Activated naive CD4-positive, alpha-beta T cell treated with anti-CD3 and anti-CD28 coated beads for 36 hours (primary cell): ENCODE results near the gene ARHGAP4. TPM values are rescaled to one million over a fixed set of nuclear protein-coding genes. Genes with fewer than 3 reads are reported as not detected.

Experiments
- CTCF ChIA-PET: fragments of 350-600 bp; sonication (Branson Sonifier 250); formaldehyde crosslinking; loops from one replicate; lab custom pipeline; 2021; ENCODE audit warnings: antibody characterized with exemption; lab: Charles Lee
- DNase-seq: peaks from one replicate; pipeline ENCODE4 v3.0.0-alpha.2; 2020
- H3K27ac Mint-ChIP-seq: one replicate; pipeline ENCODE4 v1.8.0; 2021; ENCODE audit warnings: mild to moderate bottlenecking, mixed read lengths
- H3K27me3 Mint-ChIP-seq: one replicate; pipeline ENCODE4 v1.8.0; 2021; ENCODE audit warnings: low read depth, mixed read lengths
- H3K36me3 Mint-ChIP-seq: one replicate; pipeline ENCODE4 v1.8.0; 2021; ENCODE audit warnings: low read depth, mixed read lengths
- H3K4me1 Mint-ChIP-seq: one replicate; pipeline ENCODE4 v1.8.0; 2021; ENCODE audit warnings: low read depth, mixed read lengths
- H3K4me3 Mint-ChIP-seq: one replicate; pipeline ENCODE4 v1.8.0; 2021; ENCODE audit warnings: mild to moderate bottlenecking, moderate library complexity, mixed read lengths
- H3K9me3 Mint-ChIP-seq: one replicate; pipeline ENCODE4 v1.8.0; 2021; ENCODE audit warnings: mixed read lengths
- intact Hi-C: fragments of 100-400 bp; cut with micrococcal nuclease; formaldehyde crosslinking; loops from one replicate; pipeline ENCODE4 v1.15.1; 2023
- total RNA-seq, 2 experiments: library from RNA; stranded (reverse); gene quantifications; one replicate each; pipeline ENCODE4 v1.2.3, GENCODE V29; 2021

The ARHGAP4 gene
- total RNA-seq, 2 experiments from 2014 or later = 154 to 161 TPM

GRCh38 chrX:153960786-153961185 lies 34.7 kb upstream of the ARHGAP4 start:
- Mint-ChIP-seq H3K4me3 (no peak overlapping the region), H3K27me3 (no peaks in the 10 kb centered on the region), H3K27ac (peak overlapping the region; percentile 46), H3K9me3 (no peaks in the 10 kb centered on the region), H3K4me1 (peaks cover 4% of the 10 kb centered on the region), H3K36me3 (peaks cover 15% of the 10 kb centered on the region)
- intact Hi-C loops = no loop called here
- DNase-seq = no peak
- CTCF ChIA-PET = no interaction called here

DNA sequence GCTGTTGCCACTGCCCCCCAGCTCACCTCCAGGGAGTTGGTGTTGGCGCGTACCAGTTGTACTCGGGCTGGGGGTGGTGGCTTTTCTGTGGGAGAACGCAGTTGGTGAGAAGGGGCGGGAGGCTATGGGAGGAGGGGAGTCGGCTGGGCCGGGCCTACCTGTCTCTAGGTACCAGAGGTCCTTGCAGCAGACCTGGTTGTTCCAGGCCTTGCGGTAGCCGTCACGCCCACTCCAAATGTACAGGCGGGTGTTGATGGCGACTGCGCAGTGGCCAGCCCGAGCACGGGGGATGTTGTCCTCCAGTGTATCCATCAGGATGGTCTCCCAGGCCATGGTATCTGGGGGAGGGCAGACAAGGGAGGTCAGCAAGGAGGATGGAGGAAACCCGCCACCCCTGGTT lies 34.0 kb upstream of the ARHGAP4 start:
- intact Hi-C loops = no loop called here

DNA sequence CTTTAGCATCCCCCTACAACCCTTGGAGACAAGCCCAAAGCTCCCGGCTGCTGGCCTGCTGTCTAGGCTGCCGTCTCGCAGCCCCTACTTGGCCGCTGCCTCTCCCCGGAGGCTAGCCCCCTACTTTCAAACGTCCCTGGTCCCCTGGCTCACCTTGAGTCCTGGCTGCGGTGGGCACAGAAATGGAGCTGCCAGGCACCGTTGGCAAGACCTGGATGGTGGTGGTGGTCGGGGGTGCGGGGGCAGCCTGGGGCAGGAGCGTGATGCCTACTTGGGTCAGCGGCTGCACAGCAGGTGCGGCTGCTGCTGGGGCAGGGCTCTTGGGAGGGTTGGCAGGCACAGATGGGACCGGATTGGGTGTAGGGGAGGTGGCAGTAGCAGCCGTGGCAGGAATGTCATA lies 33.6 kb upstream of the ARHGAP4 start:
- intact Hi-C loops = no loop called here

More for the DNA sequence above, 34.0 kb upstream of the ARHGAP4 start:
- H3K27me3 Mint-ChIP-seq = no peaks in the 10 kb centered on the region
- H3K4me1 Mint-ChIP-seq = peaks cover 6% of the 10 kb centered on the region
- H3K4me3 Mint-ChIP-seq = no peak overlapping the region
- H3K27ac Mint-ChIP-seq = no peak overlapping the region
- H3K36me3 Mint-ChIP-seq = peaks cover 17% of the 10 kb centered on the region
- CTCF ChIA-PET = no interaction called here
- no peak for DNase-seq
- no peaks in the 10 kb centered on the region for H3K9me3 Mint-ChIP-seq

DNA sequence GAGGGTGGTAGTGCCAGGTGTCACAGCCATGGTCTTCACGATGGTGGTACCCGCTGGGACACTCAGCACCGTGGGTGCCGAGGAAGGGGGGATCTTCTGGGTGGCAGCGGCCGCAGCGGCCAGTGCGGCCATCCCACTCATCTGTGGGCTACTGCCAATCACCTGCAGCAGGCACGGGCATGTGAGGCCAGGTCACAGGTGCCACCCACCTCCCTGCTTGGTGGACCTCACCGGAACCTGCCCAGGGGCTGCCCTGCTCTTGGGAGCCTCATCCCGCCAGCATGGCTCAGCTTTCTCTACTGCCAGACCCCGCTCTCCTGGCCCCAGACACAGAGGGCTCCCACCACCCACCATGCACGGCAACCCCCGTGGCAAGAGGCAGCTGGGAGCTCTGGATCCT lies 32.5 kb upstream of the ARHGAP4 start:
- DNase-seq = no peak
- Mint-ChIP-seq H3K36me3 (peaks cover 19% of the 10 kb centered on the region), H3K27me3 (no peaks in the 10 kb centered on the region), H3K4me1 (peaks cover 6% of the 10 kb centered on the region), H3K9me3 (no peaks in the 10 kb centered on the region), H3K4me3 (no peak overlapping the region), H3K27ac (no peak overlapping the region)
- CTCF ChIA-PET = no interaction called here
- intact Hi-C loops = no loop called here

More for the DNA sequence above, 33.6 kb upstream of the ARHGAP4 start:
- Mint-ChIP-seq H3K4me1 (peaks cover 2% of the 10 kb centered on the region), H3K9me3 (no peaks in the 10 kb centered on the region), H3K27ac (no peak overlapping the region), H3K36me3 (peaks cover 19% of the 10 kb centered on the region), H3K27me3 (no peaks in the 10 kb centered on the region), H3K4me3 (no peak overlapping the region)
- CTCF ChIA-PET = no interaction called here
- DNase-seq = no peak

- Mint-ChIP-seq H3K27ac (no peak overlapping the region), H3K36me3 (peaks cover 21% of the 10 kb centered on the region), H3K4me3 (no peak overlapping the region), H3K9me3 (no peaks in the 10 kb centered on the region), H3K27me3 (no peaks in the 10 kb centered on the region), H3K4me1 (peaks cover 10% of the 10 kb centered on the region)
- intact Hi-C loops = no loop called here
- DNase-seq = no peak
- CTCF ChIA-PET = interaction anchor here (0.8 kb wide), 1 partner anchor 67 kb away, joined by 3 read pairs; no protein-coding TSS in a partner anchor
These were observed 31.2 kb upstream of the ARHGAP4 start for GRCh38 chrX:153957224-153957623.

DNA sequence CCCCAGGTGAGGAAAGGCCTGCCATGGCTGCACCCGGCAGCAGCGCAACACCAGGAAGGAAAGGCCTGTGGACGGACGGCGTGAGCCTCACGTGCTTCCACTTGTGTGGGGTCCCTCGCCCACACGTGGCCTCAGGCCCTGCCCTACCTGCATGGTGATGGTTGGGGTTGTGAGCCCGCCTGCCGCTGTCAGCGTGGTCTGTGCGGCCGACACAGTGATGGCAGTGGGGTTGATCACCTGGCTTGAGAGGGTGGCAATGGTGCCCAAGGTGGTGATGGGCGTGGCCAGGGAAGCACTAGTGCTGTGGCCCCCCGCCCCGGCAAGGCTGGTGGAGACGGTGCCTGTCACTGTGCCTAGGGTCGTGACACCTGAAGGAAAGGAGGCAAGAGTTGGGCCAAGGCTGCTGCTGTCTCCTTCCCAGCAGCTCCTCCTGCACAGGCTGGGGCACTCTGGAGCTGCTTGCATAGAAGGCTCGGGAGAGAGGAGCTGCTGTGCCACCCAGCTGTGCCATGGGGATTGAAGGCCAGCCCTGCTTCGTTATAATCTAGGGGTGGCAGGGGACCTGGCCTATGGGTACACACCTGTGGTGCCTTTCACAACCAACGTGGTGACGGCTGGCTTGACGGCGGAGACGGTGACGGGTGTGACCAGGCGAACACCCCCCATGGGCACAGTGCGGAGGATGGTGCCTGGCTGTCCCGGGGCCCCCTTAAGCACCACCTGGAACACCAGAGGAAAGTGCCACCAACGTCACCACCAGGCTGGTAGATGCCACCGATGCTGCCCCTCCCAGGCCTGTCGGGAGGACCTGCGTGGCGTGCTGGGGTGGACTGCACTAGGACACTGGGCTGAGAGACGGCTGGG lies 30.2 kb upstream of the ARHGAP4 start:
- no peak overlapping the region for H3K4me3 Mint-ChIP-seq
- no peaks in the 10 kb centered on the region for H3K9me3 Mint-ChIP-seq
- H3K27me3 Mint-ChIP-seq = no peaks in the 10 kb centered on the region
- peaks cover 10% of the 10 kb centered on the region for H3K4me1 Mint-ChIP-seq
- CTCF ChIA-PET = interaction anchor here (0.6 to 1.4 kb wide), 2 partner anchors 15 to 31 kb away, joined by 3 read pairs; partner anchors contain the start of gene ARHGAP4
- H3K36me3 Mint-ChIP-seq = peaks cover 21% of the 10 kb centered on the region
- no peak for DNase-seq
- H3K27ac Mint-ChIP-seq = no peak overlapping the region
- intact Hi-C loops = no loop called here

GRCh38 chrX:153955228-153955732 lies 29.2 kb upstream of the ARHGAP4 start:
- Mint-ChIP-seq H3K9me3 (no peaks in the 10 kb centered on the region), H3K4me1 (peaks cover 13% of the 10 kb centered on the region), H3K36me3 (peaks cover 24% of the 10 kb centered on the region), H3K27me3 (no peaks in the 10 kb centered on the region), H3K4me3 (no peak overlapping the region), H3K27ac (no peak overlapping the region)
- intact Hi-C loops = no loop called here
- DNase-seq = no peak
- CTCF ChIA-PET = interaction anchor here (0.6 to 1.4 kb wide), 2 partner anchors 30 to 49 kb away, joined by 3 read pairs; partner anchors contain the start of gene ARHGAP4

DNA sequence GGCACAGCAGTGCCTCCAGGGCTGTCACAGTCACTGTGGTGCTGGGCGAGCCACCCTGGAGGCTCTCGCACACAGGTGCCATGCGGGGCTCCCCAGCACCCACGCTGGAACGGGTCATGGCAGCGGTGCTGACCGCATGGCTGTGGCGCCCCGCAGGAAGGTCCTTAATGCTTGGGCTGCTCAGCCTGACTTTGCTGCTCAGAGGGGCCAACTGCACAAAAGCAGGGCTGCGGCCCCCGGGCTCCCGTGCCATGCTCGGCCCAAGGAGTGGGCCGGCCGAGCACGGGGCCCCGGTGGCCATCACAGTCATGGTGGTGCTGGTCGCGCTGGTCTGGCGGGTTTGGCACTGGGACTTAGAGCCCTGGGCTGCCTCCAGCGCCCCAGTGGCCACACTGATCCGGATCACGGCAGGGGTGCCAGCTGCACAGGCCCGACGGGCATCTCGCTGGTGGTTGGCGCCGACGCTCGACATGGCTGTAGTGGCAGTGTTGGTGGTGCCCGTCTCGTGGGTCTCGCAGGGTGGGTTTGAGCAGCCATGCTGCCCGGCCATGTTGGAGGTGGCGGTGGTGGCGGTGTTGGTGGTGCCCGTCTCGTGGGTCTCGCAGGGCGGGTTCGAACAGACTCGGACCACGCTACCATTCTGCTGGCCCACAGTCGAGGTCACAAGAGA lies 28.6 kb upstream of the ARHGAP4 start:
- no peak overlapping the region for H3K4me3 Mint-ChIP-seq
- H3K27ac Mint-ChIP-seq = no peak overlapping the region
- intact Hi-C loops = no loop called here
- peaks cover 17% of the 10 kb centered on the region for H3K4me1 Mint-ChIP-seq
- no peaks in the 10 kb centered on the region for H3K27me3 Mint-ChIP-seq
- H3K36me3 Mint-ChIP-seq = peaks cover 21% of the 10 kb centered on the region
- no peak for DNase-seq
- CTCF ChIA-PET = interaction anchor here (0.6 kb wide), 1 partner anchor 48 kb away, joined by 3 read pairs; no protein-coding TSS in a partner anchor
- H3K9me3 Mint-ChIP-seq = no peaks in the 10 kb centered on the region

- H3K9me3 Mint-ChIP-seq = no peaks in the 10 kb centered on the region
- peak overlapping the region; percentile 56 for H3K27ac Mint-ChIP-seq
- peaks cover 20% of the 10 kb centered on the region for H3K4me1 Mint-ChIP-seq
- intact Hi-C loops = loop anchor here (1.0 kb wide), 1 partner anchor 190 kb away; the partner anchor contains the start of gene PLXNB3
- no peak overlapping the region for H3K4me3 Mint-ChIP-seq
- CTCF ChIA-PET = interaction anchor here (1.2 kb wide), 1 partner anchor 12 kb away, joined by 6 read pairs; no protein-coding TSS in a partner anchor
- peaks cover 21% of the 10 kb centered on the region for H3K36me3 Mint-ChIP-seq
- no peaks in the 10 kb centered on the region for H3K27me3 Mint-ChIP-seq
- no peak for DNase-seq
These were observed 28.0 kb upstream of the ARHGAP4 start for GRCh38 chrX:153953892-153954557.

- CTCF ChIA-PET = interaction anchor here (1.2 kb wide), 1 partner anchor 13 kb away, joined by 6 read pairs; no protein-coding TSS in a partner anchor
- Mint-ChIP-seq H3K4me1 (peaks cover 26% of the 10 kb centered on the region), H3K36me3 (peaks cover 21% of the 10 kb centered on the region), H3K27ac (peak overlapping the region; percentile 63), H3K4me3 (no peak overlapping the region), H3K27me3 (no peaks in the 10 kb centered on the region), H3K9me3 (no peaks in the 10 kb centered on the region)
- intact Hi-C loops = loop anchor here (1.0 kb wide), 1 partner anchor 189 kb away; the partner anchor contains the start of gene PLXNB3
- DNase-seq = peak; percentile 82
These were observed 27.3 kb upstream of the ARHGAP4 start for GRCh38 chrX:153953342-153953830.

DNA sequence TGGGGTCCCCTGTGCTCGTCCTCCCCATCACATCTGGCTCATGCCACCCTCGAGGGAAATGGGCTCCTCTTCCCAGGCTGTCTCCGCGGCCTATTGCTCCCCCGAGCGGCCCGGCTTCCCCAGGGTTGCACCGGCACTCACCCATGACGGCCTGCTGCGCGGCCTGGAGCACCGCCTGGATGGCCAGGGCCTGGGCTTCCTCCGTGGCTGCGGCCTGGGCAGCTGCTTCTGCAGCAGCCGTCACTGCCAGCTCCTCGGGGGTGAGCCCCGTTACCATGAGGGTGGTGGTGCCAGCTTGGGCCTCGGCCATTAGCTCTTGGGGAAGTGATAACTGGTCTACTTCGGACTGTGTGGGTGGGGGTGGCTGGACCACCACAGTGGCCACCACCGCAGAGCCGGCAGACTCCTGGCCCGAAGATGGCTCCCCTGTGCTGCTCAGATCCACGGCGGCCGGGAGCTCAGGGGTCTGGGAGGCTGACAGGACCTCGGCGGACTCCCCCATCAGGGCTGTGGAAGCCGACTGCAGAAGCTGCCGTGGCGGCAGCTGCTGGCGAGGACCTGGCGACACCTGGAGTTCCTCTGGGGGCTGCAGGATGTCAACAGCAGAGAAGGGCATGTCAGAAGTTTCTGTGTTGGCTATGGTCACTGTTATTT lies 26.4 kb upstream of the ARHGAP4 start:
- Mint-ChIP-seq H3K4me1 (peaks cover 30% of the 10 kb centered on the region), H3K36me3 (peaks cover 22% of the 10 kb centered on the region), H3K9me3 (no peaks in the 10 kb centered on the region), H3K27ac (peak overlapping the region; percentile 63), H3K27me3 (no peaks in the 10 kb centered on the region), H3K4me3 (no peak overlapping the region)
- no peak for DNase-seq
- CTCF ChIA-PET = interaction anchor here (1.7 kb wide), 1 partner anchor 189 kb away, joined by 7 read pairs; no protein-coding TSS in a partner anchor
- intact Hi-C loops = loop anchor here (1.0 kb wide), 1 partner anchor 188 kb away; the partner anchor contains the start of gene PLXNB3
